Measurements from ENCODE around the gene MRM2.

MRM2 gene

DNA sequence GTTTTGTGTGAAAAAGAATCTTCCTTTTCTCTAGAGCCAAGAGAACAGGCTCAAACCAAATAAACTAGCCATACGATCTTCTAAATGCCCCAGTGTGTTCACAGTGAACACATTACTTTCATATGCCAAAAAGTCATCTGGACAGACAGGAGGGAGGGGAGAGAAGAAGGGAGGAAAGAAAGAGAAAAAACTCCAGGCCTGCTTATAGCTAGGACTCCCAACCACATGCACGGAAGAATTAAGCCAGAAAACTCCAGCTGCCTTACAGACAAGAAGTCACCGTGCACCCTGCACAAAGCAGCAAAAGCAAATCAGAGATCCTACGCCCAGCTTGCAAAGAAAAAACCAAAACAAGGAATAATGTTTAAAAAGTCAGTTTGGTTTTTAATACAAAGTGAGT, 37.9 kb upstream of the MRM2 start:
- WGBS, 2 experiments: 85 to 97% methylated on average over 4 of the region's 4 CpGs
- H3K27me3 ChIP-seq (ENCODE audit: control insufficient read depth, insufficient read depth, low read length, poor library complexity, severe bottlenecking): no peaks in the 10 kb centered on the region
- no peak overlapping the region for H3K4me3 ChIP-seq (ENCODE audit: insufficient read depth, low read depth, low read length)
- H3K4me1 ChIP-seq (ENCODE audit: control insufficient read depth, insufficient read depth, low read length): no peaks in the 10 kb centered on the region
- no peak overlapping the region for H3K27ac ChIP-seq (ENCODE audit: insufficient read depth, low read depth, low read length, poor library complexity, severe bottlenecking)
- H3K9me3 ChIP-seq (ENCODE audit: control insufficient read depth, low read length): no peaks in the 10 kb centered on the region
- H3K36me3 ChIP-seq (ENCODE audit: control insufficient read depth, insufficient read depth, low read length): no peaks in the 10 kb centered on the region

DNA sequence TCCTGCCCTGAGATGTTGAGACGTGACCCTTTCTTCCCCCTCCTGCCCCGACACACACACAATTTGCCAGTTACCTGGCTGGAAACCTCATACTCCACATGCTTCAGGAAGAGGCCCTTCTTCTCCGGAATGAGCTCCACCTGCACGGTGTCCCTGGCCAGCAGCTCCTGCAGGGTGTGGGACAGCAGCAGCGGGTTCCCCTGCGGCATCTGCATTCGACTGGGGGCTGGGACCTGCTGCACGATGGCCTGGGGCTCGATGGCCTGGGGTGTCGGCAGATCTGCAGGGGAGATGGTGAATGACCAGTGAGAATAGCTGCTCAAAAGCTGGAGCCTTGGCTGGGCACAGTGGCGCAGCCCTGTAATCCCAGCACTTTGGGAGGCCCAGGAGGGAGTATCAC, 36.0 kb upstream of the MRM2 start:
- H3K9me3 ChIP-seq (ENCODE audit: control insufficient read depth, low read length): no peaks in the 10 kb centered on the region
- no peak overlapping the region for H3K4me3 ChIP-seq (ENCODE audit: insufficient read depth, low read depth, low read length)
- H3K4me1 ChIP-seq (ENCODE audit: control insufficient read depth, insufficient read depth, low read length): no peaks in the 10 kb centered on the region
- H3K36me3 ChIP-seq (ENCODE audit: control insufficient read depth, insufficient read depth, low read length): no peaks in the 10 kb centered on the region
- WGBS, 2 experiments: 92 to 94% methylated on average over 11 of the region's 11 CpGs
- H3K27ac ChIP-seq (ENCODE audit: insufficient read depth, low read depth, low read length, poor library complexity, severe bottlenecking): no peak overlapping the region
- H3K27me3 ChIP-seq (ENCODE audit: control insufficient read depth, insufficient read depth, low read length, poor library complexity, severe bottlenecking): no peaks in the 10 kb centered on the region

DNA sequence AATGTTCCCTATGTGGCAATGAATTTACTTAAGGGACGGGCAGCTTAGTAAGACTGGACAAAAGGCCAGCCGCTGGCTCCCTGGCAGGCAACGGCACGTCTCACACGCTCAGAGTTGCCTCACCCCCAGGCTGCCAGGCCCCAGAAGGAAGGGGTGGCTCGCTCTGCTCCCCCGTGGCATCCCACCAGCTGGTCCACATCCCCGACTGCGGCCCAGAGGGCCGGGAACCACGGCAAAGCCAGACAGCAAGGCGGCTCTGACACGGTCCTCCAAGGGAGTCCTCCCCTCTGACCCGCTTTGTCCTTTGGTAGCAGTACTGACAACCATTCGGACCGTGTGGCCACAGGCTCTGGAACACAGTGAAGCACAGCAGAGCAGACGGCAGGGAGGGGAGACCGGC, 34.1 kb upstream of the MRM2 start:
- H3K27me3 ChIP-seq (ENCODE audit: control insufficient read depth, insufficient read depth, low read length, poor library complexity, severe bottlenecking): no peaks in the 10 kb centered on the region
- H3K4me1 ChIP-seq (ENCODE audit: control insufficient read depth, insufficient read depth, low read length): no peaks in the 10 kb centered on the region
- H3K36me3 ChIP-seq (ENCODE audit: control insufficient read depth, insufficient read depth, low read length): no peaks in the 10 kb centered on the region
- 91 to 93% methylated on average over 18 of the region's 18 CpGs for WGBS, 2 experiments
- no peak overlapping the region for H3K27ac ChIP-seq (ENCODE audit: insufficient read depth, low read depth, low read length, poor library complexity, severe bottlenecking)
- no peaks in the 10 kb centered on the region for H3K9me3 ChIP-seq (ENCODE audit: control insufficient read depth, low read length)
- H3K4me3 ChIP-seq (ENCODE audit: insufficient read depth, low read depth, low read length): no peak overlapping the region

DNA sequence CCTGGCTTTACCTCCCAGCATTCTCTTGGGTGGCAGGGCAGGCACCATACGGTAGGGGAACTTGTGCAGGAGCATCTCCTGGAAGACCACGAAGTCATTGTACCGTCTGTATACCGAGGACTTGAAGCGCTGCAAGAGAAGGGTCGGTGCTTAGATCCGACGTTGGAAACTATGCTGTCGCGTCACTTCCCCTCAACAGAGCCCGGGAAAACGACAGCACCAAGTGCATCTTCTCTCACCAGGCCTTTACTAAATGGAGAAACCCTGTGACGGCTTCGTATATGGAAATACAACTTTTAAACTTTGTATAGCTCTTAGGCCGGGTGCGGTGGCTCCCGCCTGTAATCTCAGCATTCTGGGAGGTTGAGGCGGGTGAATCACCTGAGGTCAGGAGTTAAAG, 33.1 kb upstream of the MRM2 start:
- Histone ChIP-seq H3K36me3 (ENCODE audit: control insufficient read depth, insufficient read depth, low read length) (no peaks in the 10 kb centered on the region), H3K27ac (ENCODE audit: insufficient read depth, low read depth, low read length, poor library complexity, severe bottlenecking) (no peak overlapping the region), H3K4me1 (ENCODE audit: control insufficient read depth, insufficient read depth, low read length) (peaks cover 8% of the 10 kb centered on the region), H3K9me3 (ENCODE audit: control insufficient read depth, low read length) (no peaks in the 10 kb centered on the region), H3K27me3 (ENCODE audit: control insufficient read depth, insufficient read depth, low read length, poor library complexity, severe bottlenecking) (no peaks in the 10 kb centered on the region), H3K4me3 (ENCODE audit: insufficient read depth, low read depth, low read length) (no peak overlapping the region)
- WGBS, 2 experiments: 90% methylated on average over 18 of the region's 18 CpGs

DNA sequence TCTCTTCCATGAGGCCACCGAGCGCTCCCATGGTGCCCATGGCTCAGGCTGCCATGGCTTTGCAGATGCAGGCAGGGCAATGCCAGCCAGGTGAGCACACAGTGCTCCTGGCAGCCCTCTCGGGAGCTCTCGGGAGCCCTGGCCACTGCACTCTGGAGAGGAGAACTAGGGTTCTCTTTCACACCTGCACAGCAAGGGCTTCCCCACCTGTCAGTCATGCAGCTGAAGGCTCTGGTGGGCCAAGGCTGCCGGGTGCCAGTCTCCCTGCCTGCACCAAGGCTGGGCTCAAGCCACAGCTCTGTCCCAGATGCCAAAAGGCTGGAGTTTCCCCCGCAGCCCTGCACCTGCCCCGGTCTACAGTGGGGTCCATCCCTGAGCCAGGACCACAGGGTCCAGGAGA, 32.7 kb upstream of the MRM2 start:
- H3K27ac ChIP-seq (ENCODE audit: insufficient read depth, low read depth, low read length, poor library complexity, severe bottlenecking): no peak overlapping the region
- H3K27me3 ChIP-seq (ENCODE audit: control insufficient read depth, insufficient read depth, low read length, poor library complexity, severe bottlenecking): no peaks in the 10 kb centered on the region
- no peaks in the 10 kb centered on the region for H3K36me3 ChIP-seq (ENCODE audit: control insufficient read depth, insufficient read depth, low read length)
- H3K4me1 ChIP-seq (ENCODE audit: control insufficient read depth, insufficient read depth, low read length): peaks cover 12% of the 10 kb centered on the region
- no peaks in the 10 kb centered on the region for H3K9me3 ChIP-seq (ENCODE audit: control insufficient read depth, low read length)
- H3K4me3 ChIP-seq (ENCODE audit: insufficient read depth, low read depth, low read length): no peak overlapping the region
- WGBS, 2 experiments: 85 to 89% methylated on average over 7 of the region's 7 CpGs

DNA sequence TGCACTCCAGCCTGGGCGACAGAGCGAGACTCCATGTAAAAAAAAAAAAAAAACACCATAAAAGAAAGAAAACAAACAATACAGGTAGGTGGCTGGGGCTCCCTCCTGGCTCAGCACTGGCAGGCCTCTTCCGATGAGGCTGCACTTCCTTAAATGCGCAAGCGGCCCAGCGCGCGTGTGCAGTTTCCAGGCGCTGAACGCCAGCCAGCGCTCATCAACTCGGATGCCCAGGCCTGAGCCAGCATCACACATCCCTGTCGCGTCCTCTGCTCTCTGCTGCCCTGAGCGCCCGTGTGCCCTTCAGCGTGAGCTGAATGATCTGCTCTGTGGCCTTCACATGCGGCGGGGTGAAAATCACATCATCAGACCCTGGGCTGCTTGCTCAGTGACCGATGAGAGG, 31.9 kb upstream of the MRM2 start:
- Histone ChIP-seq H3K27me3 (ENCODE audit: control insufficient read depth, insufficient read depth, low read length, poor library complexity, severe bottlenecking) (no peaks in the 10 kb centered on the region), H3K4me1 (ENCODE audit: control insufficient read depth, insufficient read depth, low read length) (peaks cover 14% of the 10 kb centered on the region), H3K36me3 (ENCODE audit: control insufficient read depth, insufficient read depth, low read length) (no peaks in the 10 kb centered on the region), H3K27ac (ENCODE audit: insufficient read depth, low read depth, low read length, poor library complexity, severe bottlenecking) (no peak overlapping the region), H3K9me3 (ENCODE audit: control insufficient read depth, low read length) (no peaks in the 10 kb centered on the region), H3K4me3 (ENCODE audit: insufficient read depth, low read depth, low read length) (no peak overlapping the region)
- 96 to 97% methylated on average over 20 of the region's 20 CpGs for WGBS, 2 experiments

DNA sequence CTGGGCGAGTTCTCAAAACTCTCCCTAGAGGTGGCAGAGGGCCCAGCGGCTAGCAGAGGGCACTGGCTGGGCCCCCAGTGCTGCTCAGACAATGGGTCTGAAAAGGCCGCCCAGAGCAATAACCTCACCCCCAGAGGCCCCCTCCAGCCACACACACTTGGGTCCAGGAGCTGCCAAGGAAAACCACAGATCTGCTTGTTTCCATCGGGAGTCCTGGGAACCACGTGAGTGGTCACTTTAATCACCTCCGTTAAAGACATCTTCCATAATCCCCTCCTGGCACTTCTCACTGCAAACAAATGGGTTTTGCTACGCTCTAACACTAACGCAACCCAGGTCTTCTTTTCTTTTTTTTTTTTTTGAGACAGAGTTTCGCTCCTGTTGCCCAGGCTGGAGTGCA, 30.0 kb upstream of the MRM2 start:
- Histone ChIP-seq H3K27ac (ENCODE audit: insufficient read depth, low read depth, low read length, poor library complexity, severe bottlenecking) (no peak overlapping the region), H3K36me3 (ENCODE audit: control insufficient read depth, insufficient read depth, low read length) (peaks cover under 1% of the 10 kb centered on the region), H3K4me1 (ENCODE audit: control insufficient read depth, insufficient read depth, low read length) (peaks cover 14% of the 10 kb centered on the region), H3K27me3 (ENCODE audit: control insufficient read depth, insufficient read depth, low read length, poor library complexity, severe bottlenecking) (no peaks in the 10 kb centered on the region), H3K4me3 (ENCODE audit: insufficient read depth, low read depth, low read length) (no peak overlapping the region), H3K9me3 (ENCODE audit: control insufficient read depth, low read length) (no peaks in the 10 kb centered on the region)
- WGBS, 2 experiments: 84 to 91% methylated on average over 9 of the region's 9 CpGs

DNA sequence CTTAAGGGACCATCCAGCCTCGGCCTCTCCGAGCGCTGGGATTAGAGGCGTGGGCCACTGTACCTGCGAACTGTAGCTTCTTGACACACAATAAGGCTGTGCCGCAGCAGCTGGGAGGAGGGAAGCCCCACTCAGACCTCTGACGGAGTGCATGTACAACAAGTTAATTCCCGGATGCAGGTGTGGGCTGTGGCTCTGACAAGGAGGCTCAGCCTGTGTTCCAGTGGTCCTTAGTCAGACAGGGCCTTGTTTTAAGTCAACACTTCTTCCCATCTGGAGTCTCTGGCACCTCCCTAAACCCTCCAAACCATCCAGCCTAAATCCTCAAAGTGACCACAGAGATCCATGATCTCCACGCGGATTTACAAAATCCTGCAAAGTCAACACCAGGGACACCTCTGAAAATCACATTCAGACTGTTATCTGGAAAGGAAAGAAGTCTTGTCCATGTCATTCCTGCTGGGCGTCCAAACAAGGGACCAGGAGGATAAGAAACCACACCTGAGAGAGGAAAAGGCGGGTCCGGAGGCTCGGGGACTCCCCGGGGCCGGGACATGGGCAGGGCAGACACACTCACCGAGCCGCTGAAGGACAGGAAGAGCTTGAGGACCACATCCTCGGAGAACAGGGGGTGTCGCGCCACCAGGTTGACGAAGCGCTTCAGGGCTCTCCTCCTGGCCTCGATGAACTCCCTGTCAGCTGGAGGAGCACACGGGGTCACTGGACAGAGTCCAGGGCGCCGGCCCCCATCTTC, 29.4 kb upstream of the MRM2 start:
- Histone ChIP-seq H3K4me1 (ENCODE audit: control insufficient read depth, insufficient read depth, low read length) (peaks cover 14% of the 10 kb centered on the region), H3K27ac (ENCODE audit: insufficient read depth, low read depth, low read length, poor library complexity, severe bottlenecking) (no peak overlapping the region), H3K36me3 (ENCODE audit: control insufficient read depth, insufficient read depth, low read length) (peaks cover 3% of the 10 kb centered on the region), H3K9me3 (ENCODE audit: control insufficient read depth, low read length) (no peaks in the 10 kb centered on the region), H3K27me3 (ENCODE audit: control insufficient read depth, insufficient read depth, low read length, poor library complexity, severe bottlenecking) (no peaks in the 10 kb centered on the region), H3K4me3 (ENCODE audit: insufficient read depth, low read depth, low read length) (no peak overlapping the region)
- WGBS, 2 experiments: 90 to 92% methylated on average over 27 of the region's 27 CpGs

DNA sequence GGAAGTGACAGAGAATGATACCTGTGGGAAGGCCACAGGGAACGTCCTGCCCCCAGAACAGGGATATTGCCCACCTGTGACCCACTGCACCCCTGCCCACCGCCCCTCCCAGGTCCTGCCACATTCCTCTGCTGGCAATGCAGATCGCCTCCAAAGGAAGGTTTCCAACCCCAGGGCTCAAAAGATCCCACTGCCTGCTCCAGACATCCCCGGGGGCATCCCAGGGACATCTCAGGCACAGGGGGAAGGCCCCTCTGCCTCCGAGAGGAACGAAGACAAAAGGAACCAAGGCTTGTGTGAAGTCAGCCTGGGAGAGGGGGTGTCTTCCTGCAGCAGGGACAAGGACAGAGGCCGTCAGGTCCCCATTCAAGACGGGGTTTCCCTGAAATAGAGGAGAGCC, 28.5 kb upstream of the MRM2 start:
- peaks cover 3% of the 10 kb centered on the region for H3K36me3 ChIP-seq (ENCODE audit: control insufficient read depth, insufficient read depth, low read length)
- no peaks in the 10 kb centered on the region for H3K27me3 ChIP-seq (ENCODE audit: control insufficient read depth, insufficient read depth, low read length, poor library complexity, severe bottlenecking)
- H3K4me3 ChIP-seq (ENCODE audit: insufficient read depth, low read depth, low read length): no peak overlapping the region
- H3K27ac ChIP-seq (ENCODE audit: insufficient read depth, low read depth, low read length, poor library complexity, severe bottlenecking): no peak overlapping the region
- no peaks in the 10 kb centered on the region for H3K9me3 ChIP-seq (ENCODE audit: control insufficient read depth, low read length)
- H3K4me1 ChIP-seq (ENCODE audit: control insufficient read depth, insufficient read depth, low read length): peaks cover 14% of the 10 kb centered on the region
- 82 to 83% methylated on average over 8 of the region's 8 CpGs for WGBS, 2 experiments

DNA sequence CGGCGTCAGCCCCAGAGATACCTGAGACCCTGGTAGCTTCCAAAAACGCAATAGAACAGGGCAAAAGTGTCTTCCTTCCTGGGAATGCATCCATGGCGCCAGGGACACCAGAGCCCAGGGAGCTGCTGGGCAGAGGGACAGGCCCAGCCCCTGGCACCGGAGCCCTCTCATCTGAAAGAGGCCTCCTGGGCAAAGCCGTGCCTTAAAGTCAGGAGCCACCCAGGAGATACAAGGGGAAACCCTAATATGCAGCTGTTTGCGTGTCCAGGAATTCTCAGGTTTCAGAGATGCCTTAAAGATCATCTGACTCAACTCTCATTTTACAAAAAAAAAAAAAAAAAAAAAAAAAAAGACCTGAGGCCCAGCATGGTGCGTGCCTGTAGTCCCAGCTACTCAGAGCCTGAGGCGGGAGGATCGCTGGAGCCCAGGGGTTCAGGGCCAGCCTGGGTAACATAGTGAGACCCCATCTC, 28.0 kb upstream of the MRM2 start:
- Histone ChIP-seq H3K9me3 (ENCODE audit: control insufficient read depth, low read length) (no peaks in the 10 kb centered on the region), H3K27me3 (ENCODE audit: control insufficient read depth, insufficient read depth, low read length, poor library complexity, severe bottlenecking) (no peaks in the 10 kb centered on the region), H3K4me1 (ENCODE audit: control insufficient read depth, insufficient read depth, low read length) (peaks cover 14% of the 10 kb centered on the region), H3K36me3 (ENCODE audit: control insufficient read depth, insufficient read depth, low read length) (peaks cover 3% of the 10 kb centered on the region), H3K27ac (ENCODE audit: insufficient read depth, low read depth, low read length, poor library complexity, severe bottlenecking) (peak overlapping the region; percentile 17), H3K4me3 (ENCODE audit: insufficient read depth, low read depth, low read length) (no peak overlapping the region)
- 78 to 79% methylated on average over 10 of the region's 10 CpGs for whole genome bisulfite sequencing, 2 experiments
